GM19238 (cell line): Measurements from ENCODE around the gene NOTCH3.

Source experiments
- DNase-seq: peaks from one replicate; pipeline ENCODE4 v3.0.0; 2011; ENCODE audit warnings: low spot score; ENCODE audit not compliant: insufficient read length

The NOTCH3 gene

DNA sequence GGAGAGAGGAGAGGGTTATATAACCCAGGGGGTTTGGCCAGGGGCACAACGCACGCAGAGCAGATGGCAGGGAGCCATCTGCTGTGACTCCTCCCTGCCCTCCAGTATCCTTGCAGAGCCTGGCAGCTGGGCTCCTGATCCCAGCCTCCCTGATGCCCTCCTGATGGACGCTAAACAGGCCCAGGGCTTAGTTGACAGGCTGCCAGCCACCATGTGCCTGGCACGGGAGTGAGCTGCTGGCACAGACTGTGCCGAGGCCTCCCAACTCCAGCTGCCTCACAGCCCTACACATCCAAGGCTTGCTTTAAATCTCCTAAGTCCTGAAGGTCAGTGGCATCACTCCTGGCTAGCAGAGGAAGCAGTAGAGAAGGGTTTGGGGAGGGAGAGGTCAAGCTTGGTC, 76.9 kb downstream of the NOTCH3 start:
- no peak for DNase-seq

DNA sequence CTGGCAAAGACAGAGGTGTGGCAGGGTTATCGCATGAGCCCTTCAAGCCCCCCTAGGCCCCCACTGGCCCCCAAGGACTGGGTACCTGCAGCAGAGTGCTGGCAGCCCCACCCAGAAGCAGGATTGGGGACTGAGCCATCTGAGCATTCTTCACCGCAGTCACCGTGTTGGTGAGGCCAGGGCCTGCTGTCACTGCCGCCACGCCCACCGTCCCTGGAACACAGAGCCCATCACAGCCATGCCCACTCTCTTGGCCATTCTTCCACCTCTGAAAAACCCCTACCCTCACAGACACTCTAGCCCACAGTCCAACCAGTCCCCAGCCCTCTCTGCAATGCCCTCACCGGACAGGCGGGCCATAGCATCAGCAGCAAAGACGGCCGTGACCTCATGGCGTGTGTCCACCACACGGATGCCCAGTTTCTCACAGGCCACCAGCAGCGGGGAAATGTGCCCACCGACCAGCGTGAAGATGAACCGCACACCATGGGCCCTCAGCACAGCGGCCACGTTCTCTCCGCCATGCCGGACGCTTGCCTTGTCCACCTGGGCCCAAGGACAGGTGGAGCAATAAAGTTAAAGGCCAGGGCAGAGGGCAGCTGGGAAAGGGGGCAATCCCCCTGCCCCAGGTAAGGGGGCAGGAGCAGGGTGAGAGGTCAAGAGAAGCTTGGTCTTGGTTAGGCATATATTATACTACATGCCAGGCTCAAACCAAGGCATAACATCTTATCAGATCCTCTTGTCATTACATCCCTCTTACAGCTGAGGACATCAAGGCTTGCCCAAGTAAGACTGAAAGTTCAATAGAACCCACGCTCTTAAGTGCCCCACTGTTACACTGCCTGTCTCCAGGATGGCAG, 77.5 kb downstream of the NOTCH3 start:
- DNase-seq = no peak

DNA sequence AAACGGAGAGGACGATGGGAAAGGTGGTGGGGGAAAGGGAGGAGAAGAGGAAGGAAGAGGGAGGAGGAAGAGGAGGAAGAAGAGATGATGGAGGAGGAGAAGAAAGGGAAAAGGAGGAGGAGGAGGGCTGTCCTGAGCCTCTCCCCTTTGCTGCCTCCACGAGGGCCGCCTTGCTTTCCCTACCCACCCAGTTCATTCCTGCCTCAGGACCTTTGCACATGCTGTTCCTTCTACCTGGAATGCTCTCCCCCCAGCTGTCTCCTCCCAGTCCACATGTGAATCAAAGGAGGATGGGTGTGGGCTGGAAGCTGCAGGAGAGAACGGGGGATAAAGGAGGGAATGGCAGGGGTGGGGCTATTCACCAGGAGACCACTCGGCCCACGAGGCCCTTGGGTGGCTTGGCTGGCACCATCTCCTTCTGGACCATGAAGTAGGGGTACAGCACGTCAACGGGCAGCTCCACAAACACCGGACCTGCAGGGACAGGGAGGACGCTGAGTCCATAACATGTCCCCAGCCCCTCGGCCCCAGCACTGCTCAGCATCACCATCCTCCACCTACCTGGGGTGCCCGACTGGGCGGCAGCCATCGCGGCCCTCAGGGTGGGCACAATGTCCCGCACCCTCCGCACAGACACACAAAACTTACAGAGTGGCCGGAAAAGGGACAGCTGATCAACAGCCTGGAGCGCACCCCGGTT, 78.3 kb downstream of the NOTCH3 start:
- DNase-seq = no peak

DNA sequence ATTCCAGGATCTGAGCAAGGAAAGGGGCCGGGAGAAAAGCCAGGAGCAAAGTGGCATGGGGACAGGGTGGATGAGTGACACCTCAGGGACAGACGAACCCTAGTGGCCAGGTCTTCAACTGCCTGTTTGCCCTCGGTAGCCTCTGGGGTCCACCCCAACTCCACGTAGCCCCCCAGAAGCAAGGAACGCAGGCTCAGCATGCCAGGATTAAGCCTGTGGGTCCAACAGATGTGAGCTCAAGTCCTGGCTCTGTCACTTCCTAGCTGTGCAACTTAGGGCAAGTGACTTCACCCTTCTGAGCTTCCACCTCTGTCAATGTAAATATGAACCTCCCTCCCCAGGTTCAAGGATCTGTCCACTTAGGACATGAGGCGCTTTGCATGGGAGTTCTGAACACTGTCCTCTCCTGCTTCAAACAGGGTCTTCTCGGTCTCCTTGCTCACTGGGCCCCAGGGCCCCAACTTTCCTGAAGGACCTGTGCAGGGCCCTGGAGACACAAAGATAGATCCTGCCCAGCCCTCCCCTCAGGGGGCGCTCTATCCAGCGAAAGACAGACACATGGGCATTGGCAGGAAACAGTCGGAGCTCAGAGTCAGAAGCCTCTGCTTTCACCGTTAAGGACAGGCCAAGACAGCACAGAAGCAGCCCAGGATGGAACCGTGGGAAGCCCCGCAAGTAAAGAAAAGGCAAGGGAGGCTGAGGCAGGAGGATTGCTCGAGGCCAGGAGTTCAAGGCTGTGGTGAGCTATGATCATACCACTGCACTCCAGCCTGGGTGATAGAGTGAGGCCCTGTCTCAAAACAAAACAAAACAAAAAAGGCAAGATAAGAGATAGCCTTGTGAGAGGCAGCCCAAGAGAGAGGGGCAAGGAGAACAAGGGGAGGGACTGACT, 80.4 kb downstream of the NOTCH3 start:
- no peak for DNase-seq

DNA sequence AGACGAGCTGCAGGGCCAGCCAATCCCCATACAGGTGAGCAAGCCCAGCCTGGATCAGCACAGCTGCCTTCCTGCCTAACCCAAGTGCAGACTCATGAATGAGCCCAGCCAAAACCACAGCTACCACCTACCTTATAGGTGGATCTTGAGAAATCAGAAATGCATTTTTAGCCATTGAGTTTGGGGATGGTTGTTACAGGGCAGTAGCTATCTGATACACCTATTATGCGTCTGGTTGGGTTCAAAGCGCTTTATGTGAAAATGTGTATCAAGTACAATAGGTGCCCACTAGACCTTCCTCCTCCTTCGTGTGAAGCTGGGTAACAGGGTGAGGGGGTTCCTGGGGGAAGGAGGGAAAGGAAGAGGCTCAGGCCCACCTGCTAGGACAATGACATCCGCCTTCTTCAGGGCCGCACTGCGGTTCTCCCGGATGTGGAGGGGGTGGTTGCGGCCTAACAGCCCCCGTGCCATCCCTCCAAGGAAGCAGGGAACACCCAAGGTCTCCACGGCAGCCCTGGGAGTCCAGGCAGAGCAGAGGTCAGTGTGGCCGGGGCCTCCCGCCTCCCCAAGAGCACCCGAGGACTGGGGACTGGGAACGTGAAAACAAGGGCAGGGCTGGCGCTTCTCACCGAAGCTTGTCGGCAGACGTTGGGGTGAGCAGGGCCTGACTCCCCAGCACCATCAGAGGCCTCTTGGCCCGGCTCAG, 81.9 kb downstream of the NOTCH3 start:
- no peak for DNase-seq

DNA sequence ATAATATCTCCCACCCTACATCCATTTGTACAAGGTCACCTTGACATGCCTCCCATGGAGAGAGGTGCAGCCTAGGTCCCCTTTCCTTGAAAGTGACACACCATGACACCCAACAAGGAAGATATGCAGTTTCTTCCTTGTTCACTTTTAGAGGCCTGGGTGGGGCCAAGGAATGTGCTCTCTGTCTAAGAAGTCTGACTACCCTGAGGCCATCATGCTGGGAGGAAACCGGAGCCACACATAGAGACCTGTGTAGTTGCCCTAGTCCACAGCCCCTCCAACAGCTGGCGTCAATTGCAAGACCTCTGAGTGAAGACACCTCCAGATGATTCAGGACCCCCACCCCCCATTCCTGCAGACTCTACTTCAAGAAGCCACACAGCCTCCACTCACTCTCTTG, 82.5 kb downstream of the NOTCH3 start:
- DNase-seq = no peak

DNA sequence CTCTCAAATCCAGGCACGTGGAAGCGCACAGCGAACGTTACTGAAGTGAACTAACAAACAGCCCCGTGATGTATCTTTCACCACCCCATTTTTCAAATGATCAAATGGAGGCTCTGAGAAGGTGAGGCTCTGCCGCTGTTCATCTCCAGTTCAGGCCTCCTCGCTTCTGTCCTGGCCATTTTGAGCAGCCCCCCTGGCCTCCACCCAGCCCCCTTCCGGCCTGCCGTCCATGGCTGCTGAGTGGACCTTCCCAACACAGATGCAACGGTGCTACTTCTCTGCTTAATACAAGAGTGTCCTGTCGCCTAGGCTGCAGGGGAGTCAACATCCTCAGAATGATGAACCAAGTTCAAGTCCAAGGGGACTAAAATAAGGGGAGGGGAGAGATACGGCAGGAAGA, 83.9 kb downstream of the NOTCH3 start:
- DNase-seq = no peak

DNA sequence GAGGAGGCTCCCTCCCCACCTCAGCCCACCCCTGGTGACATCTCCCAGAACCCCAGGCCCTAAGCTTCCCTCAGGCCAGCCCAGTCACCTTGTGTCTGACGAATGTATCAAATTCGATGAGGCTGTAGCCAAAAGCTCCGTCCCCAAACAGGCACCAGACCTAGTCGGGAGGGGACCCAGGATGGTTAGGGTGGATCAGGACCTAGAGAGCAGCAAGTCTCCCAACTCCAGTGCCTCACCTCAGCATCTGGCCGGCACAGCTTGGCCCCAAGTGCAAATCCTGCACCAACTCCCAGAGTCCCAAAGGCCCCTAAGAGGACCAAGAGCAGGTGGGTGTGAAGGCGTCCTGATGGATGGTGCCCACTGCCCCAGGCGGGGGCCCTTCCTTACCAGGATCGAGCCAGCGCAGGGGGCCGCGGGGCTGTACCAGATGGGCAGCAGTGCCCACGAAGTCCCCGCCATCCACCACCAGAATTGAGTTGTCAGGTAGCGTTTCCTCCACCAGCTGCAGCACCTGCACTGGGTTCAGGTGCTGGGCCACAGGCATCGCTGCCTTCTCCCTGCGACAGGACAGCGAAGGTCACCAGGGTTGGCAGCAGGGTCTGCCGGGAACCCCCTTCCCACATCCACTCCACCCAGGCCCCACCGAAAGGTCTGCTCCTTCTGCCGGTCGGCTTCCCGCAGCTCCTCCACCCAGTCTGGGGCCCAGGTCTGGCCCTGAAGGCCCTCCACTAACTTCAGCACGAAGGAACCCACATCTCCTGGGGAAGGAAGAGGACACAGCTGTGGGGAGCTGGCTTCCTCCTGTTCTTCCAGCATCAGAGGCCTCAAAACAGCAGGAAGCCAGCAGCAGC, 84.8 kb downstream of the NOTCH3 start:
- no peak for DNase-seq

DNA sequence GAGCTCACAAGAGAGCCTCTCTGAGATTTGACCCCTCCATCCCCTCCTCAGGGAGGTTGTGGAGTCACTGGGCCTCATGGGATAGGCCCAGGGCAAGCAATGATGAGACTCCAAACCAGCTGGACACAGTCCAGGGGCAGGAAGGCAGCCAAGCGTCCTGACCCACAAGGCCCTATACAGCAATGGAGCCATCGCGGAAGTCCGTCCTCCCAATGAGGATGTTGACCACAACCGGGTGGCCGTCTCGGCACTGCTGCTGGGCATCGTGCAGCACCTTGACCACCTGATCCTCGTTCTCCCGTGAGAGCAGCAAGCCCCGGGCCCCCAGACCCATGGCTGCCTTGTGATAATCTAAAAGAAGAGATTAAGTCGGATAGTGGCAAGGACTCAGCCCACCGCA, 85.7 kb downstream of the NOTCH3 start:
- DNase-seq = no peak

DNA sequence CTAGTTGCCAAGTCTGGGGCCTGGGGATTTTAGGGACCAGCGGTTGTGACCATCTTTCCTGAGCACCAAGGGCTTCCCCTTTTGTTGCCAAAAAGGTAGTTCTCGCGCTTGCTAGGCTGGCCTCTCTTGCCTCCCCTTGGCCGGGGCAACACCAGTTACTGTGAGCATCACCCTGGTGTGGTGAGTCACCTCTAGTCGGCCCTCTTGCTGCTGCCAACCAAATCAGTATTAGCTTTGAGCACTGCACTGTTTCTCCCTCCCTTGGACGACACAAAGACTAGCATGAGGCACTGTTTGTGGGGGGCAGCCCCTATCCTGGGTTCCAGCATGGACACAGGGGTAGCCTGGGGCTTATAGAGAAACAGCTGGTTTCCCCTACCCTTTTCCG, 86.6 kb downstream of the NOTCH3 start:
- DNase-seq = no peak

DNA sequence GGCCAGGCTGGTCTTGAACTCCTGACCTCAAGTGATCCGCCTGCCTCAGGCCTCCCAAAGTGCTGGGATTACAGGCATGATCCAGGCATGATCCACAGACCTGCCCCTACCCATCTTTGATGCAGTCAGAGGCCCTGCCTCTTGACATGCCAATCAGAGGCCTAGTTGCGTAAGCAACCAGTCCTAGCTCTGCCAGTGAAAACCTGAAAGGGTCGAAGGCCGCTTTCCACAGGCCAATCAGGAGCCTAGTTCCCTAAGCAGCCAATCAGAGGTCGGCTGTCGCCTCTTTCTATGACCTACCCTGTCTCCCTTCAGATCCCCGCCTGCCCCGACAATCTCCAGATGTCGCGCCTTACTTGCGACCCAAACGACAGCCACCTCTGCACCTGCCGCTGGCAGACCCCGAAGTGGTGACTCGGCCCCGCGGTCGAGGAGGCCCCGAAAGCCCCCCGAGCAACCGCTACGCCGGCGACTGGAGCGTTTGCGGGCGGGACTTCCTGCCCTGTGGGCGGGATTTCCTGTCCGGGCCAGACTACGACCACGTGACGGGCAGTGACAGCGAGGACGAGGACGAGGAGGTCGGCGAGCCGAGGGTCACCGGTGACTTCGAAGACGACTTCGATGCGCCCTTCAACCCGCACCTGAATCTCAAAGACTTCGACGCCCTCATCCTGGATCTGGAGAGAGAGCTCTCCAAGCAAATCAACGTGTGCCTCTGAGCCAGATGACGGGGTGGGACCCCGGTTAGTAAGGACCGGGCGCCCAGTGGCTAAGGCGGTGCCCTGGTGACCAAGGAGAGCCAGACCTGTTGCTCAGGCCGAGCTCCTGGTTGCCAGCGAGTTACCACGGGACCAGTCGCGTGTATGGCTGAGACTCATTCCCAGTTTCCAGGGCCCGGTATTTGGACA, 87.3 kb downstream of the NOTCH3 start:
- no peak for DNase-seq

DNA sequence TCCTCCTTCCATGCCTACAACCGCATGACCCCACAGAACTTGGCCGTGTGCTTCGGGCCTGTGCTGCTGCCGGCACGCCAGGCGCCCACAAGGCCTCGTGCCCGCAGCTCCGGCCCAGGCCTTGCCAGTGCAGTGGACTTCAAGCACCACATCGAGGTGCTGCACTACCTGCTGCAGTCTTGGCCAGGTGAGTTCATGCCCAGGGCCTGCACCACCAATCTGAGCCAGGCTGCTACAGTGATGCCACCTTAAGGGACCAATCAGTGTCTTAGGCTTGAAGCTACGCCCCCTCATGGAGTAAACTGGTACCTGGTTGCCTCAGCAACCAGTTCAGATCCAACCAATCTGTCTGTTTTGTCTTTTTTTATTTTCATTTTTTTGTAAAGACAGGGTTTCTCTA, 88.4 kb downstream of the NOTCH3 start:
- no peak for DNase-seq

DNA sequence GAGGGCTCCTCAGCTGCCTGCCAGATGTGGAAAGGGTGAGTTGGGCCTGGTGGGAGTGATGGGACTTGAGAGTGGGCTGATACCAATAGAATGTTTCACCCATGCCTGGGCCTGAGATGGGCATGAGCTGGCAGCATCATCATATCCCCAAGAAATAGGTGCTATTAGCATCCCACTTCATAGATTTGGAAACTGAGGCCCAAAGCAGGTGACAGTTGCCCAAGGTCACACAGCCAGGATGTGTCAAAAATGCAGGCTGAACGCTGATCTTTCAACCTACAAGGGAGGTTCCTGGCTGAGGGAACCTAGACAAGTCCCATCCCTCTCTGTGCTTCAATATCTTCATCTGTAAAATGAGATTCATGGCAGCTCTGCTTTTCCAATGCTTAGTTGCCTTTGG, 89.0 kb downstream of the NOTCH3 start:
- no peak for DNase-seq

DNA sequence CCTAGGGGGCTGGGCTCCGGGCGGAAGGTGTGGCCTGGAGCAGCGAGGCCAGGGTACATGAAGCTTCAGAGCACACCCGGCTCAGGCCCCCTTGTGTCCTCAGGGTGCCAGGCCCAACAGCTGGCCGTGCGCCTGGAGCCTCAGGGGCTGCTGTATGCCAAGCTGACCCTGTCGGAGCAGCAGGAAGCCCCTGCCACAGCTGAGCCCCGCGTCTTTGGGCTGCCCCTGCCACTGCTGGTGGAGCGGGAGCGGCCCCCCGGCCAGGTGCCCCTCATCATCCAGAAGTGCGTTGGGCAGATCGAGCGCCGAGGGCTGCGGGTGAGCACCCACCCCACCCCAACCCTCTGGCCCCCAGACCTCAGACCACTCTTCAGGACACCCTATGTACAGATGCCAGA, 90.4 kb downstream of the NOTCH3 start:
- DNase-seq = no peak

DNA sequence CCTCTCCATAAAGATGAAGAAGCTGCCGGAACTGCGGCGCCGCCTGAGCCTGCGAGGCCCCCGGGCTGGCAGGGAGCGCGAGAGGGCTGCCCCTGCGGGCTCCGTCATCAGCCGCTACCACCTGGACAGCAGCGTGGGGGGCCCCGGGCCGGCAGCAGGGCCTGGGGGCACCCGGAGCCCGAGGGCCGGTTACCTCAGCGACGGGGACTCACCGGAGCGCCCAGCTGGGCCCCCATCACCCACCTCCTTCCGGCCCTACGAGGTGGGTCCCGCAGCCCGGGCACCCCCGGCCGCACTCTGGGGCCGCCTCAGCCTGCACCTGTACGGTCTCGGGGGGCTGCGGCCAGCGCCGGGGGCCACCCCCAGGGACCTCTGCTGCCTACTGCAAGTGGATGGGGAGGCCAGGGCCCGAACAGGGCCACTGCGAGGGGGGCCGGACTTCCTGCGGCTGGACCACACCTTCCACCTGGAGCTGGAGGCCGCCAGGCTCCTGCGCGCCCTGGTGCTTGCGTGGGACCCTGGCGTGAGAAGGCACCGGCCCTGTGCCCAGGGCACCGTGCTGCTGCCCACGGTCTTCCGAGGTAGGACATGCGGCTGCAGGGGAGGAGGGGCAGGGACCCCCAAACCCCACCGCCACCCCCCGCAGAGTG, 90.9 kb downstream of the NOTCH3 start:
- DNase-seq = no peak
